ENCODE measurements around the gene GRAP2. TPM values are rescaled to one million over a fixed set of nuclear protein-coding genes. Genes with fewer than 3 reads are reported as not detected.

GRAP2 gene
- total and polyA plus RNA-seq, 7 experiments from 2014 or later, result 55.2 to 156 (median 128) TPM

DNA sequence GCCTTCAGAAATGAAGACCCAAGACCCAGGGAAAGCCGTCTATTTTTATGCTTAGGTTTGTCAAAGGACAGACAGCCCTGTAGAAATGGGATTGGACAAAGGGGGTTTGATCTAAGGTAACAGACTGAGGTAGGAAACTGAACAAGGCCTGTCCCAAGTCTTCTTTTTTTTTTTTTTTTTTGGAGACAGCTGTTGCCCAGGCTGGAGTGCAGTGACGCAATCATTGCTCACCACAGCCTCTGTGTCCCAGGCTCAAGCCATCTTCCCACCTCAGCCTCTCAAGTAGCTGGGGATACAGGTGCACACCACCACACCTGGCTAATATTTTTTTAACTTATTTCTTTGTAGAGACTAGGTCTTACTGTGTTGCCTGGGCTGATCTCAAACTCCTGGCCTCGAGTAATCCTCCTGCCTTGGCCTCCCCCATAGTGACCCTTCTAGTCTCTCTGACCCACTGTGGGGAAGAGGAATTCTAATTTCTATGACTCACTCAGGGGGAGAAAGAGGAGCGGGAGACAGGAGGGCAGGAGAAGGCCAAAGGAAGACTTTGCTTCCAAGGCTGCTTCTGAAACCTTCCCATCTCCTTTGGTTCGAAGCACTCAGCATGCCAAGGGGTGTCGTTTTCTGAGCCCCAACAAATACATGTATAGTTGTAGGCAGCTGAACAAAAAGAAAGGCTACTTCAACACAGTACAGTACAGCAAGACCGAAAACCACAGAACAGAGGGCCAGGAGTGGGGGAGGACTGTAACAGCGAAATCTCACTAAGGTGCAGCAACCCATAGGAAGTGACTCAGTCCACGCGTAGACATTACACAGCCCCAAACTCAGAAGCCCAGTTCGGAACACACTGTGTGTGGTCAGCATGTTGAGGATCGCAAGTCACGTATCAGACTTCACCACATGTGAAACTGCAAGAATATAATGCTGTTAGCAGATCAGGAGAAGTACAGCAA, 60.2 kb downstream of the GRAP2 start:
- Mint-ChIP-seq H3K9me3 (no peaks in the 10 kb centered on the region), H3K4me1 (peaks cover 43 to 68% (median 61%) of the 10 kb centered on the region in 7 donors), H3K4me3 (peak overlapping the region; percentile 21 to 78 (median 52)), H3K27me3 (no peaks in the 10 kb centered on the region), H3K36me3 (peaks cover 29 to 76% (median 57%) of the 10 kb centered on the region in 5 donors), H3K27ac (peak overlapping the region in 7 of 9 donors; percentile 81 to 93 (median 85))
- no peak overlapping the region for H3K4me3 ChIP-seq (ENCODE audit: low read length)
- no peaks in the 10 kb centered on the region for H3K27me3 ChIP-seq (ENCODE audit: control insufficient read depth in 2 of 2, insufficient read depth in 2 of 2, low read length in 2 of 2)
- H3K36me3 ChIP-seq (ENCODE audit: control insufficient read depth in 2 of 3, insufficient read depth in 3 of 3, low read length in 3 of 3), result peaks cover 32 to 94% (median 38%) of the 10 kb centered on the region in 3 experiments
- peak overlapping the region; percentile 44 for H3K27ac ChIP-seq (ENCODE audit: low read depth, low read length)
- peaks cover 42 to 48% of the 10 kb centered on the region in 2 donors for H3K4me1 ChIP-seq (ENCODE audit: control insufficient read depth in 2 of 2, insufficient read depth in 2 of 2, low read length in 2 of 2)
- intact Hi-C loops (cut with micrococcal nuclease), result loop anchor here (1.0 to 2.0 kb wide), 3 partner anchors 10 to 40 kb away; no protein-coding TSS in a partner anchor
- H3K9me3 ChIP-seq (ENCODE audit: control insufficient read depth in 2 of 3, low read length in 3 of 3), result no peaks in the 10 kb centered on the region
- DNase-seq (peak in 3 of 9 donors; percentile 18 to 63 (median 41)), ATAC-seq (peak; percentile 95)
- ChIA-PET CTCF (interaction anchor here (0.6 to 1.6 kb wide), 3 partner anchors 19 to 343 kb away, joined by 3 to 6 read pairs (median 3); no protein-coding TSS in a partner anchor), POLR2A (interaction anchor here (0.6 to 1.8 kb wide), 6 partner anchors 10 to 113 kb away, joined by 3 to 6 read pairs (median 4); no protein-coding TSS in a partner anchor)

DNA sequence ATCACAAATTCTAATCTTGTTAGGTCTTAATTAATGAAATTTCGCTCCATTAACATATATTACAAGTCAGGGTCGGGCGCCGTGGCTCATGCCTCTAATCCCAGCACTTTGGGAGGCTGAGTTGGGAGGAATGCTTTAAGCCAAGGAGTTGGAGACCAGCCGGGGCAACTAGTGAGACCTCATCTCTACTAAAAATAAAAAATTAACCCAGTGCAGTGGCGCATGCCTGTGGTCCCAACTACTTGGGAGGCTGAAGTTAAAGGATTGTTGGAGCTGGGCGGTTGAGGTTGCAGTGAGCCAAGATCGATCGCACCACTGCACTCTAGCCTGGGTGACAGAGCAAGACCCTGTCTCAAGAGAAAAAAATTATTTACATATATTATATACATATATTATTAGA, 61.2 kb downstream of the GRAP2 start:
- intact Hi-C loops (cut with micrococcal nuclease), result no loop called here
- no peaks in the 10 kb centered on the region for H3K27me3 ChIP-seq (ENCODE audit: control insufficient read depth in 2 of 2, insufficient read depth in 2 of 2, low read length in 2 of 2)
- Mint-ChIP-seq H3K27me3 (no peaks in the 10 kb centered on the region), H3K4me3 (peak overlapping the region in 7 of 10 donors; percentile 8 to 78 (median 50)), H3K27ac (peak overlapping the region in 7 of 9 donors; percentile 76 to 93 (median 85)), H3K4me1 (peaks cover 39 to 63% (median 54%) of the 10 kb centered on the region in 7 donors), H3K36me3 (peaks cover 35 to 81% (median 62%) of the 10 kb centered on the region in 5 donors), H3K9me3 (no peaks in the 10 kb centered on the region)
- DNase-seq, result no peak
- no peak for ATAC-seq
- H3K36me3 ChIP-seq (ENCODE audit: control insufficient read depth in 2 of 3, insufficient read depth in 3 of 3, low read length in 3 of 3), result peaks cover 32 to 96% (median 48%) of the 10 kb centered on the region in 3 experiments
- no peaks in the 10 kb centered on the region for H3K9me3 ChIP-seq (ENCODE audit: control insufficient read depth in 2 of 3, low read length in 3 of 3)
- H3K4me3 ChIP-seq (ENCODE audit: low read length), result no peak overlapping the region
- peak overlapping the region; percentile 44 for H3K27ac ChIP-seq (ENCODE audit: low read depth, low read length)
- ChIA-PET POLR2A (interaction anchor here (0.6 to 1.4 kb wide), 6 partner anchors 16 to 114 kb away, joined by 3 to 5 read pairs (median 3); no protein-coding TSS in a partner anchor), CTCF (interaction anchor here (0.6 kb wide), 1 partner anchor 33 kb away, joined by 3 read pairs; no protein-coding TSS in a partner anchor)
- H3K4me1 ChIP-seq (ENCODE audit: control insufficient read depth in 2 of 2, insufficient read depth in 2 of 2, low read length in 2 of 2), result peaks cover 38 to 43% of the 10 kb centered on the region in 2 donors

DNA sequence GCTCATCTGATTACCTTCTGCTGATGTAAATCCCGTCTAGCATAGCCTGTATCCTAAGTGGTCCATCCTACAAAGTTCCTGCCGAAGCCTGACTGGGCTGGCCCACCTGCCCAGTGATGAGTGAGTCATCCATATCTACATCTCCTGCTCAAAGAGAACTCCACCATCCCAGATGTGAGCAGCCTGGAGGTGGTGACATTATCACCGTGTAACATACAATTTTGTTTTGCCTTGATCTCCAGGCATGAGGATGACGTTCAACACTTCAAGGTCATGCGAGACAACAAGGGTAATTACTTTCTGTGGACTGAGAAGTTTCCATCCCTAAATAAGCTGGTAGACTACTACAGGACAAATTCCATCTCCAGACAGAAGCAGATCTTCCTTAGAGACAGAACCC, 64.9 kb downstream of the GRAP2 start:
- Mint-ChIP-seq H3K27me3 (peaks cover 0 to 3% (median 0%) of the 10 kb centered on the region in 5 donors), H3K9me3 (peaks cover 0 to 2% (median 0%) of the 10 kb centered on the region in 11 donors), H3K36me3 (peaks cover 26 to 77% (median 51%) of the 10 kb centered on the region in 5 donors), H3K27ac (peak overlapping the region in 8 of 9 donors; percentile 68 to 91 (median 82)), H3K4me3 (no peak overlapping the region), H3K4me1 (peaks cover 15 to 26% (median 22%) of the 10 kb centered on the region in 7 donors)
- POLR2A ChIA-PET, result interaction anchor here (1.0 to 1.5 kb wide), 2 partner anchors 13 to 32 kb away, joined by 4 to 5 read pairs; no protein-coding TSS in a partner anchor
- intact Hi-C loops (cut with micrococcal nuclease), result no loop called here
- Histone ChIP-seq H3K9me3 (ENCODE audit: control insufficient read depth in 2 of 3, low read length in 3 of 3) (no peaks in the 10 kb centered on the region), H3K4me1 (ENCODE audit: control insufficient read depth in 2 of 2, insufficient read depth in 2 of 2, low read length in 2 of 2) (peaks cover 13% of the 10 kb centered on the region in 2 donors), H3K36me3 (ENCODE audit: control insufficient read depth in 2 of 3, insufficient read depth in 3 of 3, low read length in 3 of 3) (peaks cover 44 to 97% (median 74%) of the 10 kb centered on the region in 3 experiments), H3K27me3 (ENCODE audit: control insufficient read depth in 2 of 2, insufficient read depth in 2 of 2, low read length in 2 of 2) (no peaks in the 10 kb centered on the region), H3K4me3 (ENCODE audit: low read length) (no peak overlapping the region), H3K27ac (ENCODE audit: low read depth, low read length) (no peak overlapping the region)
- CTCF ChIA-PET, result interaction anchor here (0.5 to 1.7 kb wide), 3 partner anchors 44 to 409 kb away, joined by 3 to 11 read pairs (median 5); no protein-coding TSS in a partner anchor
- ATAC-seq (no peak), DNase-seq (no peak)

- DNase-seq (no peak), ATAC-seq (no peak)
- peak overlapping the region in 7 of 9 donors; percentile 32 to 88 (median 71) for H3K27ac Mint-ChIP-seq
- H3K9me3 Mint-ChIP-seq, result peaks cover 0 to 2% (median 0%) of the 10 kb centered on the region in 11 donors
- peaks cover 0 to 3% (median 0%) of the 10 kb centered on the region in 5 donors for H3K27me3 Mint-ChIP-seq
- Histone ChIP-seq H3K27ac (ENCODE audit: low read depth, low read length) (no peak overlapping the region), H3K4me3 (ENCODE audit: low read length) (no peak overlapping the region), H3K36me3 (ENCODE audit: control insufficient read depth in 2 of 3, insufficient read depth in 3 of 3, low read length in 3 of 3) (peaks cover 42 to 97% (median 79%) of the 10 kb centered on the region in 3 experiments), H3K27me3 (ENCODE audit: control insufficient read depth in 2 of 2, insufficient read depth in 2 of 2, low read length in 2 of 2) (no peaks in the 10 kb centered on the region), H3K9me3 (ENCODE audit: control insufficient read depth in 2 of 3, low read length in 3 of 3) (no peaks in the 10 kb centered on the region), H3K4me1 (ENCODE audit: control insufficient read depth in 2 of 2, insufficient read depth in 2 of 2, low read length in 2 of 2) (peaks cover 6% of the 10 kb centered on the region in 2 donors)
- ChIA-PET CTCF (interaction anchor here (0.5 to 1.7 kb wide), 5 partner anchors 20 to 409 kb away, joined by 3 to 11 read pairs (median 3); no protein-coding TSS in a partner anchor), POLR2A (interaction anchor here (1.2 to 1.5 kb wide), 2 partner anchors 12 to 18 kb away, joined by 4 to 5 read pairs; no protein-coding TSS in a partner anchor)
- H3K4me1 Mint-ChIP-seq, result peaks cover 12 to 19% (median 15%) of the 10 kb centered on the region in 7 donors
- no peak overlapping the region for H3K4me3 Mint-ChIP-seq
- H3K36me3 Mint-ChIP-seq, result peaks cover 26 to 79% (median 50%) of the 10 kb centered on the region in 5 donors
- intact Hi-C loops (cut with micrococcal nuclease), result no loop called here
Measured at GRCh38 chr22:39966470-39966869, 65.6 kb downstream of the GRAP2 start.

DNA sequence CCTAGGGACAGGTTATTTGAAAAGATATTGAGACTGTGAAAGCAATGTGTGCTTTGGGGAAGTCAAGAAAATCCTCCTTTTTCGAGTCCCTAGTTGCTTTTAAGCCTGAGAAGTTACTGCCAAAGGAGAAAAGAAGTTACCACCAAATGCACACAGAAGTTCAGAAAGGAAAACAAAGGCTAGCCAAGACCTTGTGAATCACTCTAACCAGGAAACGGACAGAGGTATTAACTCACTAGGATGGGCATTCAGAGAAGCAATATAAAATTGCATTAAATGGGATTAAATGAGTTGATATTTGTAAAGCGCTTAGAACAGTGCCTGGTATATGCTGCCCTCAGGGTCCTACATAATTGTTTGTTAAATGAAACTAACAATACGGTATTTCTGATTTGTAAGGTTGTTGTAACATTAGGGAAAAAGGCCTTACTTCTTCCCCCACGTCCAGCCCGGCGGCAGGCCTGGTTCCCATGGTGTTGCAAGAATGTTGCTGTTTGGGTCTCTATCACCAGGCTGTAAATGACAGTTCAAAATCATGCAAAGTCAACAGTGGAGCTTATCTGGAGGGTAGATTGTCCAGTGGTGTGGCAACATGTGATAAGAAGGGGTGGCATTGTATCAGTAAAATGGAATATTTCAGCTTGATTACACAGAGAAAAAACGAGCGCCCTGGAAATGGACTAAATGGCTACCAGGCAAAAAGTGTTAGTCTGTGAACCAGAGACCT, 66.4 kb downstream of the GRAP2 start:
- H3K4me1 ChIP-seq (ENCODE audit: control insufficient read depth in 2 of 2, insufficient read depth in 2 of 2, low read length in 2 of 2), result no peaks in the 10 kb centered on the region
- no peaks in the 10 kb centered on the region for H3K27me3 ChIP-seq (ENCODE audit: control insufficient read depth in 2 of 2, insufficient read depth in 2 of 2, low read length in 2 of 2)
- H3K27ac Mint-ChIP-seq, result peak overlapping the region in 8 of 9 donors; percentile 54 to 88 (median 70)

More for the DNA sequence above, 66.4 kb downstream of the GRAP2 start:
- H3K4me3 ChIP-seq (ENCODE audit: low read length), result no peak overlapping the region
- H3K9me3 ChIP-seq (ENCODE audit: control insufficient read depth in 2 of 3, low read length in 3 of 3), result no peaks in the 10 kb centered on the region
- no peak overlapping the region for H3K27ac ChIP-seq (ENCODE audit: low read depth, low read length)
- Mint-ChIP-seq H3K27me3 (peaks cover 0 to 3% (median 0%) of the 10 kb centered on the region in 5 donors), H3K4me3 (no peak overlapping the region), H3K9me3 (peaks cover 0 to 2% (median 0%) of the 10 kb centered on the region in 11 donors), H3K36me3 (peaks cover 28 to 83% (median 53%) of the 10 kb centered on the region in 5 donors), H3K4me1 (peaks cover 9 to 16% (median 11%) of the 10 kb centered on the region in 7 donors)
- DNase-seq (no peak), ATAC-seq (peak; percentile 42)
- intact Hi-C loops (cut with micrococcal nuclease), result no loop called here
- POLR2A ChIA-PET, result interaction anchor here (1.2 kb wide), 1 partner anchor 17 kb away, joined by 4 read pairs; no protein-coding TSS in a partner anchor
- CTCF ChIA-PET, result interaction anchor here (1.2 to 1.3 kb wide), 2 partner anchors 46 to 410 kb away, joined by 3 read pairs; no protein-coding TSS in a partner anchor
- H3K36me3 ChIP-seq (ENCODE audit: control insufficient read depth in 2 of 3, insufficient read depth in 3 of 3, low read length in 3 of 3), result peaks cover 46 to 98% (median 80%) of the 10 kb centered on the region in 3 experiments

Measured in naive thymus-derived CD4-positive, alpha-beta T cell (primary cell).